B cell (primary cell): ENCODE data around the gene AFF3. TPM values are rescaled to one million over a fixed set of nuclear protein-coding genes. Genes with fewer than 3 reads are reported as not detected.

ENCODE experiments used
- ATAC-seq: fragments of 200-7000 bp; cut with Tn5 transposase; one replicate; pipeline ENCODE4 v1.10.0; 2021; ENCODE audit warnings: low read depth, mild to moderate bottlenecking, moderate number of reproducible peaks, moderate library complexity
- CTCF ChIA-PET: fragments of 350-600 bp; sonication (Branson Sonifier 250); formaldehyde crosslinking; loops from one replicate; lab custom pipeline; 2021; ENCODE audit warnings: antibody characterized with exemption, inconsistent platforms; lab: Charles Lee
- POLR2A ChIA-PET: fragments of 350-600 bp; sonication (Branson Sonifier 250); formaldehyde crosslinking; loops from one replicate; lab custom pipeline; 2021; ENCODE audit warnings: antibody characterized with exemption; lab: Charles Lee
- DNase-seq: peaks from one replicate; pipeline ENCODE4 v3.0.0; 2013
- H2AFZ ChIP-seq: 2 replicates; pipeline ENCODE4 v1.6.1; 2012; ENCODE audit warnings: mild to moderate bottlenecking, low read depth, low read length; ENCODE audit not compliant: insufficient read depth, poor library complexity, severe bottlenecking
- H3K27ac ChIP-seq, 2 donors: 1 replicate in 1 of 2; 2 replicates in 1 of 2; pipeline ENCODE4 v1.5.1; 2012 to 2013; ENCODE audit warnings: low read length in 2 of 2, mild to moderate bottlenecking in 2 of 2, moderate library complexity in 1 of 2
- H3K27me3 ChIP-seq, 4 experiments: fragments of 200-600 bp in 1 of 4; sonication (generic) in 1 of 4; replicated peaks in 1 of 4; 1 replicate in 2 of 4; 2 replicates in 2 of 4; pipeline versions ENCODE4 v1.6.1 to v1.7.0; 2013 to 2016; ENCODE audit warnings: low read length in 3 of 4, mild to moderate bottlenecking in 2 of 4, mixed read lengths in 1 of 4, moderate library complexity in 1 of 4; ENCODE audit not compliant: insufficient read depth in 4 of 4, control insufficient read depth in 3 of 4; ENCODE audit errors: control extremely low read depth in 1 of 4
- H3K36me3 ChIP-seq, 2 experiments: replicated peaks in 1 of 2; 1 replicate in 1 of 2; 2 replicates in 1 of 2; pipeline versions ENCODE4 v1.6.1 to v1.7.1; 2013; ENCODE audit warnings: low read length in 1 of 2; ENCODE audit not compliant: insufficient read depth in 2 of 2, control insufficient read depth in 1 of 2; ENCODE audit errors: control extremely low read depth in 1 of 2, extremely low read depth in 1 of 2
- H3K4me1 ChIP-seq, 2 donors: fragments of 200-600 bp in 1 of 2; sonication (generic) in 1 of 2; 1 replicate in 1 of 2; 2 replicates in 1 of 2; pipeline versions ENCODE4 v1.5.1 to v1.6.1; 2013 to 2017; ENCODE audit warnings: low read length in 2 of 2; ENCODE audit not compliant: control insufficient read depth in 2 of 2, insufficient read depth in 2 of 2
- H3K4me2 ChIP-seq: replicated peaks from 2 replicates; pipeline ENCODE3; 2012; ENCODE audit warnings: mild to moderate bottlenecking, low read depth, low read length; ENCODE audit not compliant: poor library complexity, severe bottlenecking
- H3K4me3 ChIP-seq, 5 experiments: fragments of 200-600 bp in 1 of 5; sonication (generic) in 1 of 5; 1 replicate in 3 of 5; 2 replicates in 2 of 5; pipeline versions ENCODE4 v1.5.1 to v1.7.0; 2011 to 2016; ENCODE audit warnings: low read length in 4 of 5, mild to moderate bottlenecking in 4 of 5, low read depth in 2 of 5, control low read depth in 1 of 5, moderate library complexity in 1 of 5; ENCODE audit not compliant: insufficient read depth in 1 of 5; ENCODE audit errors: control extremely low read depth in 1 of 5, extremely low read depth in 1 of 5
- H3K79me2 ChIP-seq: fragments of 200-600 bp; sonication (generic); one replicate; pipeline ENCODE4 v1.6.0; 2016; ENCODE audit warnings: low read length; ENCODE audit not compliant: control insufficient read depth, insufficient read depth
- H3K9ac ChIP-seq: fragments of 200-600 bp; sonication (generic); 2 replicates; pipeline ENCODE4 v1.6.1; 2017; ENCODE audit warnings: mild to moderate bottlenecking, low read length, moderate library complexity
- H3K9me3 ChIP-seq, 3 donors: one replicate each; pipeline versions ENCODE4 v1.6.1 to v1.7.1; 2013; ENCODE audit warnings: low read length in 2 of 3; ENCODE audit not compliant: control insufficient read depth in 2 of 3, insufficient read depth in 1 of 3; ENCODE audit errors: control extremely low read depth in 1 of 3
- H4K20me1 ChIP-seq: 2 replicates; pipeline ENCODE4 v1.6.0; 2012; ENCODE audit warnings: mild to moderate bottlenecking, low read length; ENCODE audit not compliant: insufficient read depth, control insufficient read depth, poor library complexity, severe bottlenecking
- H3K27ac Mint-ChIP-seq: one replicate; pipeline ENCODE4 v1.8.0; 2021; ENCODE audit warnings: mixed read lengths
- H3K27me3 Mint-ChIP-seq: one replicate; pipeline ENCODE4 v1.8.0; 2021; ENCODE audit warnings: mixed read lengths
- H3K4me1 Mint-ChIP-seq: one replicate; pipeline ENCODE4 v1.8.0; 2021; ENCODE audit warnings: mixed read lengths
- H3K4me3 Mint-ChIP-seq: one replicate; pipeline ENCODE4 v1.8.0; 2021; ENCODE audit warnings: mixed read lengths
- H3K9me3 Mint-ChIP-seq: one replicate; pipeline ENCODE4 v1.8.0; 2022; ENCODE audit warnings: mixed read lengths; ENCODE audit not compliant: insufficient read depth
- CTCF ChIP-seq: fragments of 200-600 bp; IDR thresholded peaks from one replicate; pipeline ENCODE4 v1.8.0; 2022; ENCODE audit warnings: antibody characterized with exemption, mild to moderate bottlenecking
- EZH2 ChIP-seq: IDR thresholded peaks from 2 replicates; pipeline ENCODE4 v1.6.1; 2012; ENCODE audit warnings: borderline replicate concordance, low read depth, mild to moderate bottlenecking, moderate library complexity, low read length; ENCODE audit not compliant: insufficient read depth, poor library complexity, severe bottlenecking
- WGBS: methylation state at CpG from one replicate; pipeline ENCODE4 v1.1.5; 2013; ENCODE audit warnings: missing lambda C conversion rate; ENCODE audit not compliant: insufficient coverage; 5-methylcytosine and 5-hydroxymethylcytosine counted together
- intact Hi-C: fragments of 100-400 bp; cut with micrococcal nuclease; formaldehyde crosslinking; loops from one replicate; pipeline ENCODE4 v1.10.0; 2022
- polyA plus RNA-seq: library from polyadenylated mRNA; depleted of rRNA; stranded (reverse); fragments of >200 nt; gene quantifications from 2 replicates; pipeline ENCODE4 v1.2.3, GENCODE V29; 2012
- total RNA-seq, 2 donors: library from RNA; stranded (reverse); fragments of 120-200 nt in 1 of 2; gene quantifications; 1 replicate in 1 of 2; 2 replicates in 1 of 2; pipeline versions ENCODE4 v1.2.3 to v1.2.4, GENCODE V29; 2013 to 2022

AFF3 gene
- total and polyA plus RNA-seq, 2 donors (not counting 1 experiment from before 2014, with no cell fraction given), result 117 to 830 TPM

DNA sequence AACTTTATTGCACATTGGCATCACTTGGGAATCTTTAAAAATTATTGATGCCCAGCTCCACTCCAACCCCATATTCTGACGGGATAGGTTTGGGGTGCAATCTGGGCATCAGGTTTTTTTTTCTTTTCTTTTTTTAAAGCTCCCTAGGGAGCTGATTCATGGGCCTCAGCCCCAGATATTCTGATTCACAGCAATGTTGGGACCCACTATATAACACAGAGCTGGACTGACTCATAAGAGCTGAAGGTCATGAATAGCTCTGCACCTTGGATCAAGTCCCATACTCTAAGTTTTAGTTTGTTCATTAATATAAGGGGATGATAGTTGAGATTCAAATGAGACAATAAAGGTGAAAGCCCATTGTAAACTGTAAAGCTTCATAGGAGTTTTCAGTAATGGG is 461.4 kb downstream of the AFF3 start:
- no peak overlapping the region for H3K9ac ChIP-seq
- POLR2A ChIA-PET, result no interaction called here
- DNase-seq (no peak), ATAC-seq (no peak)
- H3K79me2 ChIP-seq, result peaks cover 22% of the 10 kb centered on the region
- no peak overlapping the region for H3K27ac ChIP-seq
- 100% methylated on average over 1 of the region's 1 CpG for WGBS
- H3K27me3 ChIP-seq, result no peaks in the 10 kb centered on the region
- H3K36me3 ChIP-seq, result peaks cover 3 to 79% of the 10 kb centered on the region in 2 experiments
- Mint-ChIP-seq H3K27ac (no peak overlapping the region), H3K4me3 (no peak overlapping the region), H3K9me3 (no peaks in the 10 kb centered on the region), H3K4me1 (peaks cover 16% of the 10 kb centered on the region), H3K27me3 (no peaks in the 10 kb centered on the region)
- no peaks in the 10 kb centered on the region for H3K9me3 ChIP-seq
- CTCF ChIA-PET, result no interaction called here
- peaks cover 35% of the 10 kb centered on the region for H4K20me1 ChIP-seq
- no peak overlapping the region for H3K4me3 ChIP-seq
- no peak overlapping the region for H3K4me2 ChIP-seq
- TF ChIP-seq CTCF (no peak), EZH2 (no peak)
- H2AFZ ChIP-seq, result no peak overlapping the region
- H3K4me1 ChIP-seq, result no peaks in the 10 kb centered on the region
- intact Hi-C loops, result no loop called here

DNA sequence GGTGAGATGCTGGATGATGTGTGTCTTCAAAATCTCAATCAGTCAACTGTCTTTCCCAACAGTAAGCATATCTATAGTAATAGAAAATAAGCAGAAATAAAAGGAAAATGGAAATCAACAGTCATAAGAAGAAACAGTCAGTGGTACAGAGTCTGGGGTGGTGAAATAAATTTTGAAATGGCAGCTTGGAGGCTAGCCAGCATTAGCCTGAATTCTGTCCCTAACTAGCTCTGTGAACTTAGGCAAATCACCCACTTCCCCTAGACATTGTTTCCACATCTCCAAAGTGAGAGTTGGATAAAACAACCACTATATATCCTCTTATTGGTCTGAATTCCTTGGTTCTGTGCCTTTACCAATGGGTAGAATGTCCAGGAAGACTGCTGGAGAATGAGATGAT is 462.9 kb downstream of the AFF3 start:
- ATAC-seq (no peak), DNase-seq (no peak)
- Histone ChIP-seq H3K36me3 (peaks cover 5 to 75% of the 10 kb centered on the region in 2 experiments), H3K79me2 (peaks cover 29% of the 10 kb centered on the region), H3K27ac (no peak overlapping the region), H2AFZ (no peak overlapping the region), H3K4me3 (no peak overlapping the region), H3K9ac (no peak overlapping the region), H3K4me1 (peaks cover 0 to 4% of the 10 kb centered on the region in 2 donors), H3K9me3 (no peaks in the 10 kb centered on the region), H3K4me2 (no peak overlapping the region), H3K27me3 (no peaks in the 10 kb centered on the region), H4K20me1 (peaks cover 47% of the 10 kb centered on the region)
- H3K27ac Mint-ChIP-seq, result no peak overlapping the region
- peaks cover 29% of the 10 kb centered on the region for H3K4me1 Mint-ChIP-seq
- no peak for TF ChIP-seq EZH2
- no peak for TF ChIP-seq CTCF
- intact Hi-C loops, result no loop called here
- no peak overlapping the region for H3K4me3 Mint-ChIP-seq
- CTCF ChIA-PET, result interaction anchor here (0.5 kb wide), 1 partner anchor 42 kb away, joined by 3 read pairs; no protein-coding TSS in a partner anchor
- POLR2A ChIA-PET, result no interaction called here
- H3K27me3 Mint-ChIP-seq, result no peaks in the 10 kb centered on the region
- H3K9me3 Mint-ChIP-seq, result no peaks in the 10 kb centered on the region
